GM12892 (cell line): ENCODE results near the gene CENPV.
A peak's percentile ranks its signal among the peaks of the same experiment; 100 is the strongest.

Experiments
- DNase-seq: peaks from one replicate; pipeline ENCODE4 v3.0.0; 2011; ENCODE audit not compliant: insufficient read length
- FAIRE-seq: peaks from 2 replicates; lab custom pipeline; 2011; peaks lifted over from hg19 to GRCh38; lab: Jason Lieb, UNC
- POLR2A ChIP-seq: IDR thresholded peaks from 2 replicates; pipeline ENCODE4 v1.6.1; 2011; ENCODE audit warnings: low read depth, low read length, control low read depth
- POLR2AphosphoS5 ChIP-seq: IDR thresholded peaks from 2 replicates; pipeline ENCODE4 v1.6.1; 2011; ENCODE audit warnings: low read depth, low read length, control low read depth
- TAF1 ChIP-seq: IDR thresholded peaks from 2 replicates; pipeline ENCODE4 v1.6.1; 2011; ENCODE audit warnings: low read depth, mild to moderate bottlenecking, control low read depth, low read length, borderline replicate concordance

Gene CENPV

DNA sequence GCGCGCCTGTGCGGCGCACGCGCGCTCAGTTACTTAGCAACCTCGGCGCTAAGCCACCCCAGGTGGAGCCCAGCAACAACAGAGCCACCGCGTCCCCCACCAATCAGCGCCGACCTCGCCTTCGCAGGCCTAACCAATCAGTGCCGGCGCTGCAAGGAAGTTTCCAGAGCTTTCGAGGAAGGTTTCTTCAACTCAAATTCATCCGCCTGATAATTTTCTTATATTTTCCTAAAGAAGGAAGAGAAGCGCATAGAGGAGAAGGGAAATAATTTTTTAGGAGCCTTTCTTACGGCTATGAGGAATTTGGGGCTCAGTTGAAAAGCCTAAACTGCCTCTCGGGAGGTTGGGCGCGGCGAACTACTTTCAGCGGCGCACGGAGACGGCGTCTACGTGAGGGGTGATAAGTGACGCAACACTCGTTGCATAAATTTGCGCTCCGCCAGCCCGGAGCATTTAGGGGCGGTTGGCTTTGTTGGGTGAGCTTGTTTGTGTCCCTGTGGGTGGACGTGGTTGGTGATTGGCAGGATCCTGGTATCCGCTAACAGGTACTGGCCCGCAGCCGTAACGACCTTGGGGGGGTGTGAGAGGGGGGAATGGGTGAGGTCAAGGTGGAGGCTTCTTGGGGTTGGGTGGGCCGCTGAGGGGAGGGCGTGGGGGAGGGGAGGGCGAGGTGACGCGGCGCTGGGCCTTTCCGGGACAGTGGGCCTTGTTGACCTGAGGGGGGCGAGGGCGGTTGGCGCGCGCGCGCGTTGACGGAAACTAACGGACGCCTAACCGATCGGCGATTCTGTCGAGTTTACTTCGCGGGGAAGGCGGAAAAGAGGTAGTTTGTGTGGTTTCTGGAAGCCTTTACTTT lies 27.6 kb upstream of the CENPV start, which contains the start of gene UBB:
Gene UBB (plus strand): TSS at position 452 of the 856 bp plus-strand sequence. CDS start 817 bp downstream, outside the sequence.
- peak; percentile 81 for DNase-seq
- TF ChIP-seq POLR2AphosphoS5 (peak; percentile 100), POLR2A (peak; percentile 99), TAF1 (peak; percentile 98)
- peak; percentile 94 for FAIRE-seq

- DNase-seq (no peak), FAIRE-seq (no peak)
These were observed 26.4 kb upstream of the CENPV start for GRCh38 chr17:16379654-16380053.

DNA sequence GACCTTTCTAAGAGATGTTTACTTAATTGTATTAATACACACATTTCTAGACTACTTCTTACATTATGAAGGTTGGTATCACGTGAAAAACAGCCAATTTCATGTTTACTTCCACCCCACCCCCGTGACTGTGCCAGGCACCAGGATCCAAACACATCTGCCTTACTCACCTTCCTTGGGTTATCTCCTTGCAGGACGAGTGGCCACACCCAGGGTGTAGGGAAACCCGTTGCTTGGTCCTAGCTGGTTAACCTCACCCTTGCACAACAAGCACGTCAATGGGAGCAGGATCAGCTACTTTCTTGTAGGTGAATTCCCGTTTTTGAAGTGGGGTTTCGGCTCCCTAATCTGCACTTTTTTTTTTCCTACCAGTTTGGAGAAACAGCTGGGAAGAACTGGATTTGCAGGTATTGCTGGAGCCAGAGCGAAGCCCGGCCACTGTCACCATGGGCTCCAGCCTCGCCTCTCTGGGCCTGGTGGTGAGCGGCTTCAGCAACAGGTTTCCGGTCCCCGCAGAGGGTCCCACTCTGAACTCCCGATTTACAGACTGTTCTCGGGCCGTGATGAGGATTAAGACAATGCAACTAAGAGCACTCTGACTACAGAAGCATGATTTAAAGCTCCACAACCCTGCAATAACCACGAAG lies 25.5 kb upstream of the CENPV start:
- FAIRE-seq (no peak), DNase-seq (no peak)
- TF ChIP-seq POLR2A = no peak
- TF ChIP-seq POLR2AphosphoS5 = no peak
- no peak for TF ChIP-seq TAF1

More at GRCh38 chr17:16379654-16380053, 26.4 kb upstream of the CENPV start:
- TF ChIP-seq POLR2AphosphoS5 (no peak), TAF1 (no peak), POLR2A (no peak)

DNA sequence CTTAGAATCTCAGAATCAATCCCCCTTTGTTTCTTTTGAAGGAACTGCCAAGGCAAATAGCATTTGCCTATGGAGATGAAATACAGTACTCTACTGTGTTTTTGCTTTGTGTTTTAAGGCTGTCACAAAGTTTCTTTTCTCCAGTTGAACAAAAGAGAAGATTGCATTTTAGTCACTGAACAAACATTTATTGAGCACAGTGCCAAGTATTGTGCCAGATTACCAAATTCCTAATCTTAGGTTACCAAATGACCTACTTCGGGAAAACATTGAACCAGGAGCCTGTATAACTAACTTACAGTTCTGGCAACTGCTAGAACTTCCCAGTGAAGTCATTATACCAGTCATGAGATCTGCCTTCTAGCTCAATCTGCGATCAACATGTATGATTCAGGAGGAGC lies 24.7 kb upstream of the CENPV start:
- no peak for DNase-seq
- FAIRE-seq = no peak
- TF ChIP-seq POLR2AphosphoS5 (no peak), TAF1 (no peak), POLR2A (no peak)

DNA sequence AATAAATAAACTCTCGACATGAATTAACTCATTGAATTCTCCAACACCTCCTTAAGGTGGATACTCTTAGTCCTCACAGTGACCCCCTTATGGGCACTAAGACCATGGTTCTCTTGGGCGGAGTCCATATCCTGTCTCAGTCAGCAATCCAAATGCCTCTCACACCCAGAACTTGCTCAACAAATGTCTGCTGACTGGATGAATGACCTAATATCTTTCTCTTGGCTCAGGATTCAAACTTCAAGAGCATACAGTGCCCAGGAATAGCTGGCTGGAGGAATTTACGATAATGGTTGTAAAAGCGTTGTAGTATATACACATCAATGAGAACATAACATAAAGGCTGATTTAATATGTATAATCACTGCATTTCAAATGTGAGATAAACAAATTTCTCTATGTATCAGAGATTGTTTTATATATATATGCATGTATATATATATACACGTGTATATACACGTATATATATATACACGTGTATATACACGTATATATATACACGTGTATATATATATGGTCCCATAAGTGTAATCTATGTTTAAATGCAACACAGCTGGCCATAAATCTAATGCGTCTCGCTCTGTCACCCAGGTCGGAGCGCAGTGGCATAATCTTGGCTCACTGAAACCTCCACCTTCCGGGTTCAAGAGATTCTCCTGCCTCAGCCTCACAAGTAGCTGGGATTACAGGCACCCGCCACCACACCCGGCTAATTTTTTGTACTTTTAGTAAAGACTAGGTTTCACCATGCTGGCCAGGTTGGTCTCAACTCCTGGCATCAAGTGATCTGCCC lies 21.1 kb upstream of the CENPV start:
- DNase-seq (no peak), FAIRE-seq (no peak)
- no peak for TF ChIP-seq TAF1
- TF ChIP-seq POLR2AphosphoS5 = no peak
- TF ChIP-seq POLR2A = no peak

GRCh38 chr17:16371742-16372141 lies 18.5 kb upstream of the CENPV start:
- no peak for FAIRE-seq
- TF ChIP-seq POLR2AphosphoS5 = no peak
- TF ChIP-seq POLR2A = no peak
- TF ChIP-seq TAF1 = no peak
- DNase-seq = no peak

GRCh38 chr17:16364625-16365024 lies 11.4 kb upstream of the CENPV start:
- DNase-seq (no peak), FAIRE-seq (no peak)
- no peak for TF ChIP-seq TAF1
- no peak for TF ChIP-seq POLR2A

GRCh38 chr17:16363749-16364536 lies 10.7 kb upstream of the CENPV start:
- FAIRE-seq (peak; percentile 87), DNase-seq (peak; percentile 46)
- TF ChIP-seq POLR2AphosphoS5 = no peak
- TF ChIP-seq TAF1 = no peak
- no peak for TF ChIP-seq POLR2A

- FAIRE-seq = peak; percentile 5
- no peak for DNase-seq
- TF ChIP-seq TAF1 = no peak
- no peak for TF ChIP-seq POLR2AphosphoS5
- TF ChIP-seq POLR2A = no peak
These were observed 8.6 kb upstream of the CENPV start for GRCh38 chr17:16361874-16362273.

DNA sequence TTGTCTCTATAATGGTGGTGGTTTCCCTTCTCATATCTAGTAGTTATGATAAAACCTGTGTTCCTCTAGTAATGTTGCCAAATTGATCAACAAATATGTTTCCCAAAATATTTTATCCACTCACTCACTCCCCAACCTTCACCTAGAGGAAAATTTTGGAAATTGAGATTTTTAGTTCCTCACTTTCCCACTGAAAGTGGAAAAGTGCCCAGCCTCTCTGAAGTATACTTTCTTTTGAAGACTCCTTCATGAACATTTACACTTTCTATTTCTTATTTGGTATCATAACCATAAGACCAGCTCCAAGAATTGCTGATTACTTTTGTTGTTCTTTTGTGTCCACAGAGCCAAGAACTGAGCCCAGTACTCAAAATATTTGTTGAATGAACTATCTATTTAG lies 5.1 kb upstream of the CENPV start:
- no peak for TF ChIP-seq TAF1
- no peak for TF ChIP-seq POLR2AphosphoS5
- no peak for TF ChIP-seq POLR2A
- DNase-seq (no peak), FAIRE-seq (no peak)

DNA sequence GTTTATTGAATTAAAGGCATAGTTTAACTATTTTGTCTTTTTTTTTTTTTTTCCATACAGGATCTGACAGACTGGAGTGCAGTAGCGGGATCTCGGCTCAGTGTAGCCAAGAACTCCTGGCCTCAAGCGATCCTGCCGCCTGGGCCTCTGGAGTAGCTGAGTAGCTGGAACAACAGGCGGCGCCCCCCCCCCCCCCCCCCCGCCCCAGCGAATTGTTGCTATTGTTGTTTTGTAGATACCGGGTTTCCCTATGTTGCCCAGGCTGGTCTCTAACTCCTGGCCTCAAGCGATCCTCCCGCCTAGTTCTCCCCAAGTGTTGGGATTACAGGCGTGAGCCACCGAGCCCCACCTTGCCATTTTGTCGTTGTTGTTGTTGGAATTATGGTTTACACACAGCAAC lies 1.3 kb upstream of the CENPV start:
- no peak for TF ChIP-seq TAF1
- no peak for TF ChIP-seq POLR2A
- no peak for TF ChIP-seq POLR2AphosphoS5
- no peak for FAIRE-seq
- no peak for DNase-seq
